Lower lobe of right lung (tissue), 2 donors: ENCODE results near the gene PPP1R2. TPM values are rescaled to one million over a fixed set of nuclear protein-coding genes. Genes with fewer than 3 reads are reported as not detected.

Experiments used
- ATAC-seq, 2 donors: fragments of 200-7000 bp; cut with Tn5 transposase; one replicate each; pipeline ENCODE4 v1.9.1; 2020 to 2022; ENCODE audit warnings: mild to moderate bottlenecking in 2 of 2, moderate library complexity in 2 of 2
- DNase-seq: peaks from one replicate; pipeline ENCODE4 v3.0.0-alpha.2; 2020
- H3K27ac ChIP-seq: fragments of 200-600 bp; one replicate; pipeline ENCODE4 v1.8.0; 2022
- H3K27me3 ChIP-seq: fragments of 200-600 bp; one replicate; pipeline ENCODE4 v1.8.0; 2022; ENCODE audit warnings: low read depth
- H3K36me3 ChIP-seq: fragments of 200-600 bp; one replicate; pipeline ENCODE4 v1.8.0; 2022; ENCODE audit warnings: mild to moderate bottlenecking
- H3K4me1 ChIP-seq: fragments of 200-600 bp; one replicate; pipeline ENCODE4 v1.8.0; 2022
- H3K4me3 ChIP-seq: fragments of 200-600 bp; one replicate; pipeline ENCODE4 v1.8.0; 2022; ENCODE audit warnings: mild to moderate bottlenecking
- H3K9me3 ChIP-seq: fragments of 200-600 bp; one replicate; pipeline ENCODE4 v1.8.0; 2022
- CTCF ChIP-seq: fragments of 200-600 bp; IDR thresholded peaks from one replicate; pipeline ENCODE4 v1.8.0; 2022; ENCODE audit warnings: antibody characterized with exemption, mild to moderate bottlenecking
- intact Hi-C: fragments of 100-400 bp; cut with DNase I; formaldehyde crosslinking; loops from one replicate; pipeline ENCODE4 v1.11.0; 2022
- total RNA-seq: library from RNA; stranded (reverse); fragmentation: NEBNext Ultra II Directional; extraction: Animal tissue kit (Norgen Biotek cat#: 25700); gene quantifications from one replicate; pipeline ENCODE4 v1.2.1, GENCODE V29; 2021
- donor health status: DM: no; HTN: yes; CAD: no; lungs with severe emphysema.

PPP1R2 gene
- total RNA-seq, 1 donor from 2014 or later = 51.8 TPM

GRCh38 chr3:195579281-195579680 is 36.2 kb upstream of the PPP1R2 start:
- no peaks in the 10 kb centered on the region for H3K9me3 ChIP-seq
- H3K4me1 ChIP-seq = peaks cover 2% of the 10 kb centered on the region
- DNase-seq (no peak), ATAC-seq (no peak)
- no peak for TF ChIP-seq CTCF
- no peaks in the 10 kb centered on the region for H3K27me3 ChIP-seq
- no peak overlapping the region for H3K27ac ChIP-seq
- intact Hi-C loops = no loop called here
- no peak overlapping the region for H3K4me3 ChIP-seq
- no peaks in the 10 kb centered on the region for H3K36me3 ChIP-seq

GRCh38 chr3:195578565-195578964 is 35.4 kb upstream of the PPP1R2 start:
- no peaks in the 10 kb centered on the region for H3K4me1 ChIP-seq
- no peaks in the 10 kb centered on the region for H3K9me3 ChIP-seq
- ATAC-seq (no peak), DNase-seq (no peak)
- no peak for TF ChIP-seq CTCF
- no peaks in the 10 kb centered on the region for H3K36me3 ChIP-seq
- H3K27ac ChIP-seq = no peak overlapping the region
- H3K27me3 ChIP-seq = no peaks in the 10 kb centered on the region
- intact Hi-C loops = no loop called here
- no peak overlapping the region for H3K4me3 ChIP-seq

GRCh38 chr3:195577645-195578177 is 34.6 kb upstream of the PPP1R2 start:
- no peak overlapping the region for H3K4me3 ChIP-seq
- no peak for ATAC-seq
- H3K9me3 ChIP-seq = no peaks in the 10 kb centered on the region
- intact Hi-C loops = no loop called here
- H3K27me3 ChIP-seq = no peaks in the 10 kb centered on the region
- peaks cover 7% of the 10 kb centered on the region for H3K36me3 ChIP-seq
- no peak for TF ChIP-seq CTCF
- no peaks in the 10 kb centered on the region for H3K4me1 ChIP-seq
- no peak overlapping the region for H3K27ac ChIP-seq
- DNase-seq = no peak

GRCh38 chr3:195574497-195575304 is 31.6 kb upstream of the PPP1R2 start:
- Histone ChIP-seq H3K36me3 (peaks cover 7% of the 10 kb centered on the region), H3K4me1 (no peaks in the 10 kb centered on the region), H3K4me3 (no peak overlapping the region), H3K27me3 (no peaks in the 10 kb centered on the region), H3K9me3 (no peaks in the 10 kb centered on the region), H3K27ac (no peak overlapping the region)
- DNase-seq = no peak
- intact Hi-C loops = no loop called here
- no peak for ATAC-seq
- TF ChIP-seq CTCF = no peak

GRCh38 chr3:195573611-195574496 is 30.7 kb upstream of the PPP1R2 start:
- ATAC-seq (no peak), DNase-seq (no peak)
- Histone ChIP-seq H3K9me3 (no peaks in the 10 kb centered on the region), H3K36me3 (peaks cover 7% of the 10 kb centered on the region), H3K4me1 (no peaks in the 10 kb centered on the region), H3K27me3 (no peaks in the 10 kb centered on the region), H3K4me3 (no peak overlapping the region), H3K27ac (no peak overlapping the region)
- intact Hi-C loops = no loop called here
- TF ChIP-seq CTCF = no peak
